SK-N-SH treated with all-trans-retinoic acid at 6 μM for 48 hours (cell line): ENCODE results near the gene GOLT1A.

Experiments
- ESRRG ChIP-seq: fragments of 250-450 bp; sonication (Bioruptor Pico); IDR thresholded peaks from 2 replicates; pipeline ENCODE4 v1.6.1; 2021; ENCODE audit warnings: mild to moderate bottlenecking
- ZNF565 ChIP-seq: fragments of 450-650 bp; formaldehyde crosslinking; conservative IDR thresholded peaks from 2 replicates; pipeline ENCODE4 v1.5.0; 2020; ENCODE audit warnings: low read depth, mild to moderate bottlenecking, moderate library complexity
- TF ChIP-seq, protein P1 (sequence below): fragments of 250-450 bp; sonication (Bioruptor Pico); IDR thresholded peaks from 2 replicates; pipeline ENCODE4 v1.5.1; 2020; ENCODE audit warnings: low read depth, mild to moderate bottlenecking, moderate library complexity
- TF ChIP-seq, protein P2 (sequence below): fragments of 250-450 bp; sonication (Bioruptor Pico); IDR thresholded peaks from 2 replicates; pipeline ENCODE4 v1.5.0; 2020; ENCODE audit warnings: mild to moderate bottlenecking, moderate library complexity

DNA sequence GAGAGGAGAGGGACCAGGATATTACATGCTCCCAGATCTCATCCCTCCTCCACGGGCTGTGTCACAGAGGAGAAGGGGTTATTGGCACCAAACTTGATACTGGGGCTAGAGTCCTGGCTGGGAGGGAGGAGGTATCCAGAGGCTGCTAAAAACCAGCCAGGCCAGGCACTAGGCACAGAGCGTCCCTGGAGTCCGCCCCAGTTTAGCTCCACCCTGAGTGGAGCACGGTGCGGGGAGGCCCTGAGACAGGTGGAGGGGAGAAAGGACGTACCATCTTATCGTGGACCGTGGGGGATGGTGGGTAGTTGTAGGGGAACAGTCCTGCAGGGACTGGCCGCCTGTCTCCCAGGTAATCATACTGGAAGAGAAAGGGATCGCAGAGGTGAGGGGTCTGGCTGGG lies 42.7 kb upstream of the GOLT1A start:
- TF ChIP-seq ZNF565 (CRISPR knock-in tag) (no peak), ESRRG (no peak)
- TF ChIP-seq, protein P1, sequence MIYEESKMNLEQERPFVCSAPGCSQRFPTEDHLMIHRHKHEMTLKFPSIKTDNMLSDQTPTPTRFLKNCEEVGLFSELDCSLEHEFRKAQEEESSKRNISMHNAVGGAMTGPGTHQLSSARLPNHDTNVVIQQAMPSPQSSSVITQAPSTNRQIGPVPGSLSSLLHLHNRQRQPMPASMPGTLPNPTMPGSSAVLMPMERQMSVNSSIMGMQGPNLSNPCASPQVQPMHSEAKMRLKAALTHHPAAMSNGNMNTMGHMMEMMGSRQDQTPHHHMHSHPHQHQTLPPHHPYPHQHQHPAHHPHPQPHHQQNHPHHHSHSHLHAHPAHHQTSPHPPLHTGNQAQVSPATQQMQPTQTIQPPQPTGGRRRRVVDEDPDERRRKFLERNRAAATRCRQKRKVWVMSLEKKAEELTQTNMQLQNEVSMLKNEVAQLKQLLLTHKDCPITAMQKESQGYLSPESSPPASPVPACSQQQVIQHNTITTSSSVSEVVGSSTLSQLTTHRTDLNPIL (CRISPR knock-in tag), result no peak
- TF ChIP-seq, protein P2, sequence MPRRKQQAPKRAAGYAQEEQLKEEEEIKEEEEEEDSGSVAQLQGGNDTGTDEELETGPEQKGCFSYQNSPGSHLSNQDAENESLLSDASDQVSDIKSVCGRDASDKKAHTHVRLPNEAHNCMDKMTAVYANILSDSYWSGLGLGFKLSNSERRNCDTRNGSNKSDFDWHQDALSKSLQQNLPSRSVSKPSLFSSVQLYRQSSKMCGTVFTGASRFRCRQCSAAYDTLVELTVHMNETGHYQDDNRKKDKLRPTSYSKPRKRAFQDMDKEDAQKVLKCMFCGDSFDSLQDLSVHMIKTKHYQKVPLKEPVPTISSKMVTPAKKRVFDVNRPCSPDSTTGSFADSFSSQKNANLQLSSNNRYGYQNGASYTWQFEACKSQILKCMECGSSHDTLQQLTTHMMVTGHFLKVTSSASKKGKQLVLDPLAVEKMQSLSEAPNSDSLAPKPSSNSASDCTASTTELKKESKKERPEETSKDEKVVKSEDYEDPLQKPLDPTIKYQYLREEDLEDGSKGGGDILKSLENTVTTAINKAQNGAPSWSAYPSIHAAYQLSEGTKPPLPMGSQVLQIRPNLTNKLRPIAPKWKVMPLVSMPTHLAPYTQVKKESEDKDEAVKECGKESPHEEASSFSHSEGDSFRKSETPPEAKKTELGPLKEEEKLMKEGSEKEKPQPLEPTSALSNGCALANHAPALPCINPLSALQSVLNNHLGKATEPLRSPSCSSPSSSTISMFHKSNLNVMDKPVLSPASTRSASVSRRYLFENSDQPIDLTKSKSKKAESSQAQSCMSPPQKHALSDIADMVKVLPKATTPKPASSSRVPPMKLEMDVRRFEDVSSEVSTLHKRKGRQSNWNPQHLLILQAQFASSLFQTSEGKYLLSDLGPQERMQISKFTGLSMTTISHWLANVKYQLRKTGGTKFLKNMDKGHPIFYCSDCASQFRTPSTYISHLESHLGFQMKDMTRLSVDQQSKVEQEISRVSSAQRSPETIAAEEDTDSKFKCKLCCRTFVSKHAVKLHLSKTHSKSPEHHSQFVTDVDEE (CRISPR knock-in tag), result no peak
